ENCODE data around the gene TSFM.

- TF ChIP-seq ZNF433 (tag by site-specific recombination; IDR thresholded peaks at IDR 0.05; ENCODE audit: low read depth) = no peak
- TF ChIP-seq CTCF (tag by site-specific recombination; IDR thresholded peaks at IDR 0.05) = no peak
- no peak for TF ChIP-seq MYNN (tag by site-specific recombination; IDR thresholded peaks at IDR 0.05; ENCODE audit: borderline replicate concordance)
- TF ChIP-seq ZNF837 (tag by site-specific recombination; IDR thresholded peaks at IDR 0.05) = no peak
- no peak for TF ChIP-seq ZNF449 (tag by site-specific recombination; IDR thresholded peaks at IDR 0.05)
- no peak for TF ChIP-seq ZNF596 (tag by site-specific recombination; IDR thresholded peaks at IDR 0.05)
- TF ChIP-seq ATF2 (tag by site-specific recombination; IDR thresholded peaks at IDR 0.05; ENCODE audit: low read depth) = no peak
- TF ChIP-seq KLF8 (tag by site-specific recombination; IDR thresholded peaks at IDR 0.05) = no peak
- no peak for TF ChIP-seq ZNF174 (tag by site-specific recombination; IDR thresholded peaks at IDR 0.05)
- no peak for TF ChIP-seq ZNF530 (tag by site-specific recombination; IDR thresholded peaks at IDR 0.05; ENCODE audit: low read depth)
- TF ChIP-seq REST (tag by site-specific recombination; IDR thresholded peaks at IDR 0.05) = no peak
- no peak for TF ChIP-seq REPIN1 (tag by site-specific recombination; IDR thresholded peaks at IDR 0.05; ENCODE audit: low read depth)
- TF ChIP-seq ZBTB6 (tag by site-specific recombination; IDR thresholded peaks at IDR 0.05) = no peak
- no peak for TF ChIP-seq ZNF354C (tag by site-specific recombination; IDR thresholded peaks at IDR 0.05; ENCODE audit: borderline replicate concordance, low read depth)
Measured at GRCh38 chr12:57835366-57836288, 53.0 kb downstream of the TSFM start.

Data from HEK293 (cell line).